HepG2 (cell line): ENCODE data around the gene RAB3GAP1. TPM values are rescaled to one million over a fixed set of nuclear protein-coding genes. Genes with fewer than 3 reads are reported as not detected.

Experiments used
- ARID5B ChIP-seq: IDR thresholded peaks from 2 replicates; pipeline ENCODE4 v1.4.0; 2020; ENCODE audit warnings: mild to moderate bottlenecking, missing genetic modification reagents
- GTF3A ChIP-seq: sonication (generic); formaldehyde crosslinking; conservative IDR thresholded peaks from 2 replicates; pipeline ENCODE4 v1.4.0; 2020; ENCODE audit warnings: mild to moderate bottlenecking, missing genetic modification reagents
- HDAC6 ChIP-seq: fragments of 200-600 bp; sonication (generic); IDR thresholded peaks from 2 replicates; pipeline ENCODE4 v1.7.0; 2017; ENCODE audit warnings: mild to moderate bottlenecking, antibody characterized with exemption, low read length, low read depth
- MYC ChIP-seq: sonication (generic); formaldehyde crosslinking; IDR thresholded peaks from 2 replicates; pipeline ENCODE4 v1.9.0; 2021; ENCODE audit warnings: missing genetic modification reagents, borderline replicate concordance
- NCOR1 ChIP-seq: fragments of 200-600 bp; sonication (generic); IDR thresholded peaks from 2 replicates; pipeline ENCODE4 v1.7.0; 2017; ENCODE audit warnings: antibody characterized with exemption, low read length, borderline replicate concordance
- PHB2 ChIP-seq: fragments of 450-650 bp; IDR thresholded peaks from 2 replicates; pipeline ENCODE4 v1.6.1; 2018; ENCODE audit not compliant: partially characterized antibody
- RFX3 ChIP-seq: IDR thresholded peaks from 2 replicates; pipeline ENCODE4 v1.6.1; 2016; ENCODE audit warnings: missing biosample characterization, missing genetic modification reagents
- SPEN ChIP-seq: sonication (generic); formaldehyde crosslinking; IDR thresholded peaks from 2 replicates; pipeline ENCODE4 v1.5.1; 2020; ENCODE audit warnings: low read depth, mild to moderate bottlenecking, missing genetic modification reagents
- TBL1XR1 ChIP-seq: fragments of 150-350 bp; IDR thresholded peaks from 2 replicates; pipeline ENCODE4 v1.6.1; 2014; ENCODE audit warnings: borderline replicate concordance, low read length; ENCODE audit not compliant: partially characterized antibody
- TCF7 ChIP-seq: sonication (generic); IDR thresholded peaks from 2 replicates; pipeline ENCODE4 v1.6.1; 2016; ENCODE audit warnings: antibody characterized with exemption, low read depth
- USF2 ChIP-seq, 2 experiments: sonication (generic) in 1 of 2; formaldehyde crosslinking in 1 of 2; IDR thresholded peaks; 2 replicates each; pipeline versions ENCODE4 v1.5.1 to v1.6.1; 2011 to 2020; ENCODE audit warnings: borderline replicate concordance in 1 of 2, low read depth in 1 of 2, low read length in 1 of 2, mild to moderate bottlenecking in 1 of 2, missing genetic modification reagents in 1 of 2, moderate library complexity in 1 of 2
- ZFP36 ChIP-seq: fragments of 150-350 bp; IDR thresholded peaks from 2 replicates; pipeline ENCODE4 v1.6.1; 2018; ENCODE audit warnings: borderline replicate concordance, low read length, low read depth; ENCODE audit not compliant: partially characterized antibody
- ZNF17 ChIP-seq: sonication (generic); formaldehyde crosslinking; IDR thresholded peaks from 2 replicates; pipeline ENCODE4 v1.5.0; 2020; ENCODE audit warnings: mild to moderate bottlenecking, missing genetic modification reagents
- ZNF292 ChIP-seq: sonication (generic); formaldehyde crosslinking; IDR thresholded peaks from 2 replicates; pipeline ENCODE4 v1.8.1; 2022; ENCODE audit warnings: mild to moderate bottlenecking, low read depth, missing genetic modification reagents, borderline replicate concordance
- ZNF530 ChIP-seq: sonication (generic); formaldehyde crosslinking; IDR thresholded peaks from 2 replicates; pipeline ENCODE4 v1.5.0; 2020; ENCODE audit warnings: low read depth, mild to moderate bottlenecking, missing genetic modification reagents
- ZNF546 ChIP-seq: sonication (generic); formaldehyde crosslinking; conservative IDR thresholded peaks from 2 replicates; pipeline ENCODE4 v1.8.1; 2023; ENCODE audit warnings: mild to moderate bottlenecking, missing genetic modification reagents
- ZNF549 ChIP-seq: sonication (generic); formaldehyde crosslinking; IDR thresholded peaks from 2 replicates; pipeline ENCODE4 v1.5.0; 2020; ENCODE audit warnings: missing genetic modification reagents
- ZNF850 ChIP-seq: sonication (generic); formaldehyde crosslinking; conservative IDR thresholded peaks from 2 replicates; pipeline ENCODE4 v1.9.0; 2021; ENCODE audit warnings: mild to moderate bottlenecking, missing genetic modification reagents
- ZSCAN21 ChIP-seq: sonication (generic); formaldehyde crosslinking; IDR thresholded peaks from 2 replicates; pipeline ENCODE4 v1.8.0; 2022; ENCODE audit warnings: mild to moderate bottlenecking, missing genetic modification reagents, moderate library complexity, borderline replicate concordance
- polyA plus RNA-seq, 8 experiments: library from polyadenylated mRNA; depleted of rRNA in 3 of 8; stranded (reverse) in 7 of 8; unstranded in 1 of 8; fragments of >200 nt; fragmentation: Illumina TruSeq in 4 of 8; extraction: Trizol in 4 of 8; gene quantifications; 2 replicates each; pipeline versions ENCODE4 v1.2.1 to v1.2.3, GENCODE V29; 2011 to 2016; ENCODE audit warnings: low read depth in 4 of 8, missing spikeins in 1 of 8, mixed read lengths in 1 of 8; ENCODE audit not compliant: insufficient read depth in 1 of 8
- total RNA-seq, 5 experiments: library from RNA; depleted of rRNA; stranded (reverse); fragments of >200 nt; fragmentation: Illumina TruSeq; extraction: Trizol; gene quantifications; 2 replicates each; pipeline ENCODE4 v1.2.3, GENCODE V29; 2016; ENCODE audit warnings: low read depth in 1 of 5
- TF ChIP-seq, protein P1 (sequence below): sonication (generic); formaldehyde crosslinking; IDR thresholded peaks from 2 replicates; pipeline ENCODE4 v1.5.0; 2020; ENCODE audit warnings: mild to moderate bottlenecking, missing genetic modification reagents, moderate library complexity

The RAB3GAP1 gene
- total and polyA plus RNA-seq, 2 of the 13 experiments (the other 11 are each of a cell fraction or from before 2014, with no cell fraction given): 15.2 to 48.8 TPM

DNA sequence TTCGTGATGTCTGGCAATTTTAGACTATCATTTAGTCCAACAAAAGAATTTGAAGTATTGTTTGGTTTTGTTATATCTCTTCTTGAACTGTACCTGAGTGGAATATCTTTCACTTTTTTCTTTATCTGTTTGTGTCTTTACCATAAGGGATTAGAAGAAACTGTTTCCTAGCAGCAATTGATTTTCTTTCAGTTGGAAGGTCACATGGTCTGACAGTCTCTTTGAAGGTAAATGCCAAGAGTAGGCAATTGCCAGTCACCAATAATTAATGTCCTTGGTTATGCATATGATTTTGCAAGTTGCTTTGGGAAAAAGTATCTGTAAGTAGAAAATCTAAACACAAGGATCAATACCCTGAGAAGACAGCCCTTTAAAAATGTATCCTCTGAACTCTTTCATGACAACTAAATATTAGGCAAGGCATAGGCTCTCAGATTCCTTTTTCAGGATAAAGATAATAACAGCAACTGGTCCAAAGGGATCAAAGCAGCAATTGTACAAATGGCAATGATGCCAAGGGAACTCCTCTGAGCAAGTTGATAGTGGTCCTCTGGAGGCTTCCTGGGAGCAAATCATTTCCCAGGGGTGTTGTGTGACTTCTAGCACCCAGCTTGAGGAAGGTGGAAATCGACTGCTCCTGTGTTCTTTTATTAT is 22.5 kb upstream of the RAB3GAP1 start (continued):
- TF ChIP-seq ZSCAN21 (CRISPR knock-in tag) (no peak), SPEN (no peak), ZFP36 (no peak), ZNF17 (CRISPR knock-in tag) (no peak), RFX3 (CRISPR knock-in tag) (no peak), ZNF549 (CRISPR knock-in tag) (no peak), NCOR1 (no peak), HDAC6 (no peak), ZNF530 (CRISPR knock-in tag) (no peak), USF2 (IDR thresholded peaks at IDR 0.05; ENCODE audit: low read depth, low read length) (no peak), USF2 (CRISPR knock-in tag; IDR thresholded peaks at IDR 0.05; ENCODE audit: borderline replicate concordance) (peak; percentile 51; the same call in 1 of the 2 replicates), ZNF546 (CRISPR knock-in tag) (no peak), ZNF850 (CRISPR knock-in tag) (no peak), MYC (CRISPR knock-in tag) (no peak), TBL1XR1 (no peak), GTF3A (CRISPR knock-in tag) (no peak), ARID5B (CRISPR knock-in tag) (peak; percentile 8; the same call in 1 of the 2 replicates), TCF7 (peak; percentile 67; the same call in 1 of the 2 replicates), ZNF292 (CRISPR knock-in tag) (no peak), PHB2 (no peak)
- TF ChIP-seq, protein P1, sequence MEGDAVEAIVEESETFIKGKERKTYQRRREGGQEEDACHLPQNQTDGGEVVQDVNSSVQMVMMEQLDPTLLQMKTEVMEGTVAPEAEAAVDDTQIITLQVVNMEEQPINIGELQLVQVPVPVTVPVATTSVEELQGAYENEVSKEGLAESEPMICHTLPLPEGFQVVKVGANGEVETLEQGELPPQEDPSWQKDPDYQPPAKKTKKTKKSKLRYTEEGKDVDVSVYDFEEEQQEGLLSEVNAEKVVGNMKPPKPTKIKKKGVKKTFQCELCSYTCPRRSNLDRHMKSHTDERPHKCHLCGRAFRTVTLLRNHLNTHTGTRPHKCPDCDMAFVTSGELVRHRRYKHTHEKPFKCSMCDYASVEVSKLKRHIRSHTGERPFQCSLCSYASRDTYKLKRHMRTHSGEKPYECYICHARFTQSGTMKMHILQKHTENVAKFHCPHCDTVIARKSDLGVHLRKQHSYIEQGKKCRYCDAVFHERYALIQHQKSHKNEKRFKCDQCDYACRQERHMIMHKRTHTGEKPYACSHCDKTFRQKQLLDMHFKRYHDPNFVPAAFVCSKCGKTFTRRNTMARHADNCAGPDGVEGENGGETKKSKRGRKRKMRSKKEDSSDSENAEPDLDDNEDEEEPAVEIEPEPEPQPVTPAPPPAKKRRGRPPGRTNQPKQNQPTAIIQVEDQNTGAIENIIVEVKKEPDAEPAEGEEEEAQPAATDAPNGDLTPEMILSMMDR (CRISPR knock-in tag): no peak
